Measurements from ENCODE around the gene EXOC4.

GRCh38 chr7:133676805-133677370, 424.0 kb downstream of the EXOC4 start:
- TF ChIP-seq, protein P1, sequence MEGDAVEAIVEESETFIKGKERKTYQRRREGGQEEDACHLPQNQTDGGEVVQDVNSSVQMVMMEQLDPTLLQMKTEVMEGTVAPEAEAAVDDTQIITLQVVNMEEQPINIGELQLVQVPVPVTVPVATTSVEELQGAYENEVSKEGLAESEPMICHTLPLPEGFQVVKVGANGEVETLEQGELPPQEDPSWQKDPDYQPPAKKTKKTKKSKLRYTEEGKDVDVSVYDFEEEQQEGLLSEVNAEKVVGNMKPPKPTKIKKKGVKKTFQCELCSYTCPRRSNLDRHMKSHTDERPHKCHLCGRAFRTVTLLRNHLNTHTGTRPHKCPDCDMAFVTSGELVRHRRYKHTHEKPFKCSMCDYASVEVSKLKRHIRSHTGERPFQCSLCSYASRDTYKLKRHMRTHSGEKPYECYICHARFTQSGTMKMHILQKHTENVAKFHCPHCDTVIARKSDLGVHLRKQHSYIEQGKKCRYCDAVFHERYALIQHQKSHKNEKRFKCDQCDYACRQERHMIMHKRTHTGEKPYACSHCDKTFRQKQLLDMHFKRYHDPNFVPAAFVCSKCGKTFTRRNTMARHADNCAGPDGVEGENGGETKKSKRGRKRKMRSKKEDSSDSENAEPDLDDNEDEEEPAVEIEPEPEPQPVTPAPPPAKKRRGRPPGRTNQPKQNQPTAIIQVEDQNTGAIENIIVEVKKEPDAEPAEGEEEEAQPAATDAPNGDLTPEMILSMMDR (IDR thresholded peaks at IDR 0.05; ENCODE audit: low read length): no peak
- no peak for TF ChIP-seq EZH2 (IDR thresholded peaks at IDR 0.05; ENCODE audit: borderline replicate concordance, low read length)

All from OCI-LY1 (cell line).